ENCODE data around the gene STBD1.
"Not testable (repeated sequence)": the region's sequence is repeated elsewhere in the genome, so short reads cannot be mapped to it uniquely, and the experiment has no call there.

Gene STBD1

GRCh38 chr4:76283900-76284299 lies 22.6 kb upstream of the STBD1 start:
- FAIRE-seq (no peak), DNase-seq (ENCODE audit: low spot score) (no peak)

DNA sequence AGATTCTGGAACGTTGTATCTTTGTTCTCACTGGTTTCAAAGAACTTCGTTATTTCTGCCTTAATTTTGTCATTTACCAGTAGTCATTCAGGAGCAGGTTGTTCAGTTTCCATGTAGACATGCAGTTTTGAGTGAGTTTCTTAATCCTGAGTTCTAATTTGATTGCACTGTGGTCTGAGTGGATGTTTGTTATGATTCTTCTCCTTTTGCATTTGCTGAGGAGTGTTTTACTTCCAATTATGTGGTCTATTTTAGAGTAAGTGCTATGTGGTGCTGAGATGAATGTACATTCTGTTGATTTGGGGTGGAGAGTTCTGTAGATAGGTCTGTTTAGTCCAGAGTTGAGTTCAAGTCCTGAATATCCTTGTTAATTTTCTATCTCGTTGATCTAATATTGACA lies 18.7 kb upstream of the STBD1 start:
- not testable (repeated sequence) for DNase-seq (ENCODE audit: low spot score); FAIRE-seq

GRCh38 chr4:76292730-76293129 lies 13.8 kb upstream of the STBD1 start:
- no peak for DNase-seq (ENCODE audit: low spot score)
- FAIRE-seq: no peak

- no peak for DNase-seq (ENCODE audit: low spot score)
- no peak for FAIRE-seq
These were observed 12.8 kb upstream of the STBD1 start for GRCh38 chr4:76293772-76294171.

DNA sequence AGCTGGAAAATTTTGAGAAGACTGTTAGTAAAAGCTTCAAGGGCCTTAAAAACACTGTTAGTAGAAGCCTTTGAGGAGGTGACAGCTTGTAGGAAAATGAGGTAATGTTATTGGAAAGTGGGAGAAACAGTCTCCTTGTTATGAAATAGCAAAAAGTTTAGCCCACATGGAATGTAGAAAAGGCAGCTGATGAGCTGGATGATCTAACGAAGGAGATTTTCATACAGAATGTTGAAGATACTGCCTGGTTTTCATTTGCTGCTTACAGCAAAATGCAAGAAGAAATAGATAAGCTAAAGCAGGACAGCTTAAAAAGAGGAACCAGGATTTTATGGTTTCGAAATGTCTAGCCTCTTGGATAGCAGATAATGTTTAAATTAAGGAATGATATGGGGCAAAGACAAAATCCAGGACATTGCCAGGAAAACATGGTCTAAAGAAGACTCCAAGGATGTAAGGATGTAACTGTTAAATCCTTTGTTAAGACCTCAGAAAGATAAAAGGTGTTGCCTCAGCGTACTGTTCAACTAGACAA lies 10.2 kb upstream of the STBD1 start:
- FAIRE-seq: no peak
- no peak for DNase-seq (ENCODE audit: low spot score)

- DNase-seq (ENCODE audit: low spot score) (no peak), FAIRE-seq (no peak)
These were observed 8.3 kb upstream of the STBD1 start for GRCh38 chr4:76298227-76298626.

DNA sequence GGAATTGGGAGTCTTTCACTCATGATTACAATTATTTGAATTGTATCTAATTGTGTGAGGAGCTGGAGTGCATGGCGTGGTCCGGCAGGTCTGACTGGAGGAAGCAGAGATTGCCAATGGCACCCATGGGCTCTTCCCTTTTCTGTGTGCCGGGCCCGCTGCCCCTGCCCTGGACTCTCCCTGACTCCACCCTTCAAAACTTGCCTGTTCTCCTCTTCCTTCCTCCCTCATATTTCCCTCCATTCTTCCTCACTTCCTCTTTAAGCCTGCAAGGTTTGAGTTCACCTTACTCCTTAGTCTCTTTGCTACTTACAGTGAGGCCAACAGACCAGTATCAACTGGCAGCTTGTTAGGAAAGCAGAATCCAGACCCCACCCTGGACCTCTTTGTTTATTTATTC lies 6.5 kb upstream of the STBD1 start:
- DNase-seq (ENCODE audit: low spot score): no peak
- FAIRE-seq: no peak

DNA sequence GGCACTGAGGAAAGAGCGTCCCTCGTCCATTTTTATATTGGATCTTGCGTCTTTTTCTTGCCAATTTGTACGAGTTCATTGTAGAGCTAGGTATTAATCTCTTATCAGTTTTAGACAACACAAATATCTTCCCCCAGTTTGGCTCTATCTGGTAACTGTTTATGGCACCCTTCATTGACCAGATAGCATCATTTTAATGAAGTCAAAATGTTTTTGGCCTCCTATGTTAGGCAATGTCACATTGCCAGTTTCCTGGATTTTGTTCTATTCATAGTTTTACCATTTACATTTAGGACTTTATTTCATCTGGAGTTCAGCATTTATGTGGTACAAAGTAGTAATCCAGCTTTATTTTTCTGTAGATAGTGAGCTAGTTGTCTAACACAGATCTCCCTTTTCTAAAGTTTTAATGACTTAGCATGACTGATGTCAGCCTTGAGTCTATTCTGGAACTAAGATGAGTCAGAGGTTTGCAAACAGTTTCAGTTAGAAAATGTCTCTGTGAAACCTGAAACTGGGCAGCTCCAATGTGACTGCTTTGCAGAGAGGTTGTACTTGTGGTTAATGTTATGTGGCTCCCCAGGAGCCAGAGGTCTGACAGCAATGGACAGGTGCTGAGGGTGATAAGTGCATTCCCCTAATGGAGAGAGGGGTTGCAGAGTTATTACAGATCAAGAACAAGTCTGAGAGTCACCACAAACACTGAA lies 5.3 kb upstream of the STBD1 start:
- FAIRE-seq (peak; percentile 96), DNase-seq (ENCODE audit: low spot score) (peak; percentile 81)

GRCh38 chr4:76301775-76302162 lies 4.8 kb upstream of the STBD1 start:
- DNase-seq (ENCODE audit: low spot score) (no peak), FAIRE-seq (no peak)

- FAIRE-seq: no peak
- no peak for DNase-seq (ENCODE audit: low spot score)
These were observed 3.6 kb upstream of the STBD1 start for GRCh38 chr4:76302826-76303438.

GRCh38 chr4:76305033-76305687 lies 1.4 kb upstream of the STBD1 start:
- DNase-seq (ENCODE audit: low spot score) (no peak), FAIRE-seq (no peak)

- DNase-seq (ENCODE audit: low spot score) (peak; percentile 31), FAIRE-seq (no peak)
These were observed 538 bp downstream of the STBD1 start for GRCh38 chr4:76306882-76307659.

DNA sequence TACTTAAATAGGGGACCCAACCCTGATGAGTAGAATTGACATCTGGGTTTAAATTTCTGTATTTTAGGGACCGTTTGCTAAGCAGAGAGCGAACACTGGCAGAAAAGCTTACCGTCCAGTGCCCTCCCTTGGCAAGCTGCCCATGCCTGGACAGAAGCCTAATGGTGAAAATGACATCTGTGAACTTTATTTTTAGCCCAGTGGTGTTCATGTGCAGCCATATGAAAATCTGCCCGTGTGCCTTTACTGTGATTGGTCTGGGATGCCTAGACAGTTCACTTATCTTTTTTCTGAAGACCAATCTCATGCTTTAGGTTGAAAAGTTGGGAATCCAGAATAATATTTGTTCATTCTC lies 1.1 kb downstream of the STBD1 start:
- DNase-seq (ENCODE audit: low spot score) (peak; percentile 33), FAIRE-seq (peak; percentile 4)

GRCh38 chr4:76308548-76308947 lies 2.0 kb downstream of the STBD1 start:
- DNase-seq (ENCODE audit: low spot score): no peak

GRCh38 chr4:76309939-76310550 lies 3.5 kb downstream of the STBD1 start:
- FAIRE-seq: no peak
- DNase-seq (ENCODE audit: low spot score): no peak

More at GRCh38 chr4:76308548-76308947, 2.0 kb downstream of the STBD1 start:
- FAIRE-seq: no peak

- DNase-seq (ENCODE audit: low spot score) (no peak), FAIRE-seq (no peak)
These were observed 4.2 kb downstream of the STBD1 start for GRCh38 chr4:76310683-76311082.

- no peak for FAIRE-seq
- no peak for DNase-seq (ENCODE audit: low spot score)
These were observed 5.4 kb downstream of the STBD1 start for GRCh38 chr4:76311896-76312331.

DNA sequence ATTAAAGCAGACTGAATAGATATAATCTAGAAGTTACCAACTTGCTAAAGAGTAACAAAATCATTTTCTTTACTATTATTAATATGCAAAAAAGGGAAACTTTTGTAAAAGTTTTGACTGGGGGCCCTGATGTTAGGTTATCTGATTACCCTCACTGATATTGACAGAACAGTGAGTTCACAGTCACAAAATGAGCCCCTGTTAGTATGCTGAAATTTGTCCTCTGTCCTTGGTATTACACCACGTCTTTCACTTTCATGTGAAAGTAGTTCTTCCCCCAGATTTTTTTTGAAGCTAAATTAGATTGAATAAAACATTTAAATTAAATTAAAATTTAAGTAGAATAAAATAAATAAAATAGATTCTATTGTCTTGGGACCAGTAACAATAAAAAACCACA lies 5.9 kb downstream of the STBD1 start:
- DNase-seq (ENCODE audit: low spot score) (no peak), FAIRE-seq (no peak)

DNA sequence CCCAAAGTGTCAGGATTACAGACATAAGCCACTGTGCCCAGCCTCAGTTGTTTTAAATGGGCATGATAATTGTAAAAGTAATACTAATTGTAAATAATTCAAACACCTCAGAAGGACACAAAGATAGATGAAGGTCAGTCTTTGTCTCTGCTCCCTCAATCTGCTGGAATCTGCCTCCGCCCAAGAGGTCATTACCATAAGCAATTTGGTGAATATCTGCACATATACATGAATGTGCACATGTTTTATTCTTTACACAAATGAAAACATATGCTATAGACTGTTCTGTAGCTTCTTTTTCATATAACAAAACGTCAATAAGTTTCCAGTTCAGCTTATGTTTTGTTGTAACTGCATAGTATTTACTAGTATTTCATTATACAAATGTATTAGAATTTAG lies 7.0 kb downstream of the STBD1 start:
- DNase-seq (ENCODE audit: low spot score): no peak
- no peak for FAIRE-seq

DNA sequence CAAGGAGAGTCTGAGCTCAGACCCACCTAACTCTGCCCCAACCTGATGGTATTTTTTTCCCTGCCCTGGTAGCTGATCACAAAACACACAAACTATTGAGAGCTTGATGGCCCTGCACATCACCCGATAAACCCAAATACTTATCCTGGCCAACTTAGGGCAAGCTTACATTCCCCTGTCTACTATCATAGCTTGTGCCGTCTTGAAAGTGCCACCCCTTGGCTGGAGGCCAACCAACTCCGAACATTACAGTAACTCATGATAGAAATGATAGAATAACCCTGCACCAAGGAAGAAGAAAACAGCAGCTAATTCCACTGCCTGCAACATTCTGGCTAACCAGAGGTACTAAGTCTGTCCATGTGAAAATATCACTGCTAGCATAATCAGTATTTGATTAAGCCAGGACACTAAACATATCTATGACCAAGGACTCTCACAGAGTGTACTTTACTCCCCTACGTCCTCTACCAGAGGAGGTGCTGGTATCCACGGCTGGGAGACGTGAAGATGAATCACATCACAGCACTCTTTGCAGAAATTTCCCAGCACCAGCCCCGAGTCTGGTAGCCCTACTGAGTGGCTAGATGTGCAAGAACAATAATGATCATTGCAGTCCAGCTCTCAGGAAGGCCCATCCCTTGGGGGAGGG lies 8.9 kb downstream of the STBD1 start:
- FAIRE-seq (no peak), DNase-seq (ENCODE audit: low spot score) (no peak)

GRCh38 chr4:76316131-76316530 lies 9.6 kb downstream of the STBD1 start:
- FAIRE-seq: no peak
- DNase-seq (ENCODE audit: low spot score): no peak
